ENCODE results near the gene ZSCAN31.

GRCh38 chr6:28349344-28349891 is 13.5 kb upstream of the ZSCAN31 start:
- TF ChIP-seq EZH2 (IDR thresholded peaks at IDR 0.05; ENCODE audit: insufficient read depth, poor library complexity, severe bottlenecking) (no peak), EZH2phosphoT487 (IDR thresholded peaks at IDR 0.05; ENCODE audit: insufficient read depth, low read depth) (no peak)

Measured in GM23248 (cell line).